SK-N-SH (cell line): ENCODE data around the gene TLL2. TPM values are rescaled to one million over a fixed set of nuclear protein-coding genes. Genes with fewer than 3 reads are reported as not detected.
"Not testable (repeated sequence)": the region's sequence is repeated elsewhere in the genome, so short reads cannot be mapped to it uniquely, and the experiment has no call there.

Experiments used
- CTCF ChIA-PET: fragments of 300-600, 350-600 bp; formaldehyde crosslinking; extraction: SDS; loops from one replicate; lab custom pipeline; 2021; lab: Yijun Ruan, JAX
- POLR2A ChIA-PET: fragments of 350-600 bp; sonication (Branson Sonifier 250); formaldehyde crosslinking; extraction: SDS; loops from one replicate; lab custom pipeline; 2020; ENCODE audit warnings: antibody characterized with exemption, inconsistent platforms; lab: Yijun Ruan, JAX
- DNase-seq: peaks from one replicate; pipeline ENCODE4 v3.0.0; 2012
- H2AFZ ChIP-seq: fragments of 200-600 bp; sonication (generic); 2 replicates; pipeline ENCODE4 v1.8.1; 2016; ENCODE audit warnings: antibody characterized with exemption, mild to moderate bottlenecking, low read depth
- H3F3A ChIP-seq: fragments of 200-600 bp; sonication (generic); replicated peaks from 2 replicates; pipeline ENCODE3; 2016; ENCODE audit warnings: antibody characterized with exemption, mild to moderate bottlenecking; ENCODE audit not compliant: insufficient read depth
- H3K27ac ChIP-seq, 2 experiments: fragments of 200-500 bp in 1 of 2; fragments of 200-600 bp in 1 of 2; sonication (Bioruptor generic) in 1 of 2; sonication (generic), shearing (Covaris generic) in 1 of 2; 2 replicates each; pipeline versions ENCODE4 v1.5.1 to v1.6.1; 2014 to 2016; ENCODE audit warnings: low read depth in 2 of 2, inconsistent platforms in 1 of 2, low read length in 1 of 2, mild to moderate bottlenecking in 1 of 2, mixed read lengths in 1 of 2
- H3K27me3 ChIP-seq: fragments of 200-600 bp; sonication (generic), shearing (Covaris generic); 2 replicates; pipeline ENCODE4 v1.6.1; 2016; ENCODE audit warnings: mixed run types; ENCODE audit not compliant: insufficient read depth
- H3K36me3 ChIP-seq, 2 experiments: fragments of 200-500 bp in 1 of 2; fragments of 200-600 bp in 1 of 2; sonication (Bioruptor generic) in 1 of 2; sonication (generic) in 1 of 2; replicated peaks in 1 of 2; 2 replicates each; pipeline versions ENCODE3 to v1.5.1; 2014 to 2016; ENCODE audit warnings: low read length in 1 of 2, mild to moderate bottlenecking in 1 of 2; ENCODE audit not compliant: insufficient read depth in 2 of 2, control insufficient read depth in 1 of 2
- H3K4me1 ChIP-seq, 2 experiments: fragments of 200-500 bp in 1 of 2; fragments of 200-600 bp in 1 of 2; sonication (Bioruptor generic) in 1 of 2; sonication (generic), shearing (Covaris generic) in 1 of 2; 2 replicates each; pipeline versions ENCODE4 v1.5.1 to v1.6.1; 2014 to 2016; ENCODE audit warnings: low read depth in 1 of 2, low read length in 1 of 2, mixed run types in 1 of 2; ENCODE audit not compliant: insufficient read depth in 2 of 2, control insufficient read depth in 1 of 2
- H3K4me2 ChIP-seq: fragments of 200-600 bp; sonication (generic), shearing (Covaris generic); 2 replicates; pipeline ENCODE4 v1.6.1; 2017; ENCODE audit warnings: mixed run types
- H3K4me3 ChIP-seq, 2 experiments: fragments of 200-500 bp in 1 of 2; fragments of 200-600 bp in 1 of 2; sonication (Bioruptor generic) in 1 of 2; sonication (generic), shearing (Covaris generic) in 1 of 2; 2 replicates each; pipeline versions ENCODE4 v1.5.1 to v1.8.1; 2014 to 2016; ENCODE audit warnings: low read depth in 2 of 2, inconsistent platforms in 1 of 2, low read length in 1 of 2, mild to moderate bottlenecking in 1 of 2, mixed read lengths in 1 of 2, moderate library complexity in 1 of 2
- H3K79me2 ChIP-seq: fragments of 200-600 bp; sonication (generic); 2 replicates; pipeline ENCODE4 v1.8.1; 2017; ENCODE audit warnings: mild to moderate bottlenecking; ENCODE audit not compliant: insufficient read depth
- H3K9ac ChIP-seq: fragments of 200-600 bp; sonication (generic); 2 replicates; pipeline ENCODE4 v1.6.1; 2017; ENCODE audit warnings: mixed run types
- H3K9me2 ChIP-seq: fragments of 200-600 bp; sonication (generic); 2 replicates; pipeline ENCODE4 v1.6.1; 2017; ENCODE audit warnings: mixed run types
- H3K9me3 ChIP-seq: fragments of 200-600 bp; sonication (generic); 2 replicates; pipeline ENCODE4 v1.6.1; 2017; ENCODE audit warnings: mixed run types, mild to moderate bottlenecking, moderate library complexity
- H4K20me1 ChIP-seq: fragments of 200-600 bp; sonication (generic); 2 replicates; pipeline ENCODE4 v1.6.1; 2017; ENCODE audit warnings: mild to moderate bottlenecking, mixed run types; ENCODE audit not compliant: insufficient read depth
- CTCF ChIP-seq: fragments of 200-600 bp; sonication (generic); IDR thresholded peaks from 2 replicates; pipeline ENCODE4 v1.6.1; 2017; ENCODE audit warnings: antibody characterized with exemption, mild to moderate bottlenecking, moderate library complexity
- ELF1 ChIP-seq: IDR thresholded peaks from 2 replicates; pipeline ENCODE4 v1.4.0; 2012
- FOXM1 ChIP-seq: IDR thresholded peaks from 2 replicates; pipeline ENCODE4 v1.4.0; 2012; ENCODE audit warnings: low read depth, mild to moderate bottlenecking
- GATA2 ChIP-seq: sonication (generic); formaldehyde crosslinking; IDR thresholded peaks from 2 replicates; pipeline ENCODE4 v1.5.0; 2020; ENCODE audit warnings: mild to moderate bottlenecking, missing genetic modification reagents
- JUND ChIP-seq: IDR thresholded peaks from 2 replicates; pipeline ENCODE4 v1.4.0; 2012
- NRF1 ChIP-seq: IDR thresholded peaks from 2 replicates; pipeline ENCODE4 v1.6.1; 2012; ENCODE audit warnings: low read depth, mild to moderate bottlenecking, low read length
- PBX3 ChIP-seq: IDR thresholded peaks from 2 replicates; pipeline ENCODE4; 2012
- SMC3 ChIP-seq: IDR thresholded peaks from 2 replicates; pipeline ENCODE4 v1.6.1; 2012; ENCODE audit warnings: low read depth, low read length, improper control_type of control experiment
- TEAD4 ChIP-seq: IDR thresholded peaks from 2 replicates; pipeline ENCODE4 v1.4.0; 2012; ENCODE audit warnings: mild to moderate bottlenecking, borderline replicate concordance; ENCODE audit not compliant: insufficient read depth
- WGBS: methylation state at CpG from one replicate; pipeline ENCODE4 v1.1.6; 2017; ENCODE audit warnings: low lambda C conversion rate; 5-methylcytosine and 5-hydroxymethylcytosine counted together
- polyA plus RNA-seq, 3 experiments: library from polyadenylated mRNA; depleted of rRNA; stranded (reverse); fragments of >200 nt; gene quantifications; 2 replicates each; pipeline ENCODE4 v1.2.3, GENCODE V29; 2012
- TF ChIP-seq, protein P1 (sequence below): IDR thresholded peaks from 2 replicates; pipeline ENCODE4 v1.6.1; 2012; ENCODE audit warnings: mild to moderate bottlenecking, low read depth, low read length, moderate library complexity

Gene TLL2
- polyA plus RNA-seq, 1 of the 3 experiments (the other 2 are of a cell fraction): 0.36 TPM

- H4K20me1 ChIP-seq, H3K27ac ChIP-seq, H3K9ac ChIP-seq, DNase-seq, H2AFZ ChIP-seq, H3K4me2 ChIP-seq, H3F3A ChIP-seq, POLR2A ChIA-PET, H3K9me3 ChIP-seq, H3K4me1 ChIP-seq, H3K9me2 ChIP-seq, H3K4me3 ChIP-seq, H3K27me3 ChIP-seq: not testable (repeated sequence)
- WGBS: 96% methylated on average over 10 of the region's 10 CpGs
- CTCF ChIA-PET: interaction anchor here (1.0 to 2.2 kb wide), 4 partner anchors 10 to 170 kb away, joined by 4 to 8 read pairs (median 6); partner anchors contain the start of gene TLL2
- H3K36me3 ChIP-seq: peaks cover 69 to 73% of the 10 kb centered on the region in 2 experiments
- peaks cover 33% of the 10 kb centered on the region; the same call in 1 of the 2 replicates for H3K79me2 ChIP-seq
Observed at GRCh38 chr10:96545558-96545957, 31.8 kb upstream of the TLL2 start.

DNA sequence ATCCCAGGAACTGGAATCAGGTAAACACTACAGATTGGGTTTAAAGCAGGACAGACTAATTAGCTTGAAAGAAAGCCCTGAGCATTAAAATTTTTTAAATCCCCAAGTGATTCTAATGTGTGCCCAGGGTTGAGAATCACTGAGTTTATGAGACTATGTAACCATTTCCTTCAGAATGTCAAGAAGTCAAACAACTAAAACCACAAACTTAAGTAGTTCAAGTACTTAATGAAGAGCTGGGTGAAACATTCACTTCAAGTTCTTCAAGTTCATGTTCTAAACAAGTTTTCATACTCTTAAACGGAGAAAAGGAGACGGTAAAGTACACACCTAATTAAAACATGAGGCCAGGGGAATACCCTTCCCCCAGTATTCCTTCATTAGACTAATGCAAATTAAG, 28.2 kb upstream of the TLL2 start:
- TF ChIP-seq SMC3 (no peak), TEAD4 (no peak), CTCF (no peak), JUND (no peak), ELF1 (no peak), PBX3 (no peak), FOXM1 (no peak), NRF1 (no peak), GATA2 (CRISPR knock-in tag) (no peak)
- TF ChIP-seq, protein P1, sequence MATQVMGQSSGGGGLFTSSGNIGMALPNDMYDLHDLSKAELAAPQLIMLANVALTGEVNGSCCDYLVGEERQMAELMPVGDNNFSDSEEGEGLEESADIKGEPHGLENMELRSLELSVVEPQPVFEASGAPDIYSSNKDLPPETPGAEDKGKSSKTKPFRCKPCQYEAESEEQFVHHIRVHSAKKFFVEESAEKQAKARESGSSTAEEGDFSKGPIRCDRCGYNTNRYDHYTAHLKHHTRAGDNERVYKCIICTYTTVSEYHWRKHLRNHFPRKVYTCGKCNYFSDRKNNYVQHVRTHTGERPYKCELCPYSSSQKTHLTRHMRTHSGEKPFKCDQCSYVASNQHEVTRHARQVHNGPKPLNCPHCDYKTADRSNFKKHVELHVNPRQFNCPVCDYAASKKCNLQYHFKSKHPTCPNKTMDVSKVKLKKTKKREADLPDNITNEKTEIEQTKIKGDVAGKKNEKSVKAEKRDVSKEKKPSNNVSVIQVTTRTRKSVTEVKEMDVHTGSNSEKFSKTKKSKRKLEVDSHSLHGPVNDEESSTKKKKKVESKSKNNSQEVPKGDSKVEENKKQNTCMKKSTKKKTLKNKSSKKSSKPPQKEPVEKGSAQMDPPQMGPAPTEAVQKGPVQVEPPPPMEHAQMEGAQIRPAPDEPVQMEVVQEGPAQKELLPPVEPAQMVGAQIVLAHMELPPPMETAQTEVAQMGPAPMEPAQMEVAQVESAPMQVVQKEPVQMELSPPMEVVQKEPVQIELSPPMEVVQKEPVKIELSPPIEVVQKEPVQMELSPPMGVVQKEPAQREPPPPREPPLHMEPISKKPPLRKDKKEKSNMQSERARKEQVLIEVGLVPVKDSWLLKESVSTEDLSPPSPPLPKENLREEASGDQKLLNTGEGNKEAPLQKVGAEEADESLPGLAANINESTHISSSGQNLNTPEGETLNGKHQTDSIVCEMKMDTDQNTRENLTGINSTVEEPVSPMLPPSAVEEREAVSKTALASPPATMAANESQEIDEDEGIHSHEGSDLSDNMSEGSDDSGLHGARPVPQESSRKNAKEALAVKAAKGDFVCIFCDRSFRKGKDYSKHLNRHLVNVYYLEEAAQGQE: no peak
- 91% methylated on average over 2 of the region's 2 CpGs for WGBS
- H3K79me2 ChIP-seq: peaks cover 57% of the 10 kb centered on the region
- no peak overlapping the region for H3K27ac ChIP-seq
- no peak for DNase-seq
- H3K36me3 ChIP-seq: peaks cover 56 to 71% of the 10 kb centered on the region in 2 experiments
- no peaks in the 10 kb centered on the region for H3K27me3 ChIP-seq
- H4K20me1 ChIP-seq: peaks cover 10% of the 10 kb centered on the region; the same call in 1 of the 2 replicates
- H3K4me1 ChIP-seq: no peaks in the 10 kb centered on the region
- H3K9me3 ChIP-seq: no peaks in the 10 kb centered on the region
- H3K4me3 ChIP-seq: no peak overlapping the region
- no peak overlapping the region for H3K4me2 ChIP-seq
- H3F3A ChIP-seq: peaks cover 4% of the 10 kb centered on the region
- no peaks in the 10 kb centered on the region for H3K9me2 ChIP-seq
- H2AFZ ChIP-seq: no peak overlapping the region
- ChIA-PET CTCF (interaction anchor here (1.6 kb wide), 1 partner anchor 167 kb away, joined by 4 read pairs; no protein-coding TSS in a partner anchor), POLR2A (no interaction called here)
- H3K9ac ChIP-seq: no peak overlapping the region
